ENCODE measurements around the gene MCF2L2.

GRCh38 chr3:183213415-183214276 lies 214.8 kb downstream of the MCF2L2 start:
- TF ChIP-seq POLR2A (IDR thresholded peaks at IDR 0.05): no peak
- TF ChIP-seq, protein P1, sequence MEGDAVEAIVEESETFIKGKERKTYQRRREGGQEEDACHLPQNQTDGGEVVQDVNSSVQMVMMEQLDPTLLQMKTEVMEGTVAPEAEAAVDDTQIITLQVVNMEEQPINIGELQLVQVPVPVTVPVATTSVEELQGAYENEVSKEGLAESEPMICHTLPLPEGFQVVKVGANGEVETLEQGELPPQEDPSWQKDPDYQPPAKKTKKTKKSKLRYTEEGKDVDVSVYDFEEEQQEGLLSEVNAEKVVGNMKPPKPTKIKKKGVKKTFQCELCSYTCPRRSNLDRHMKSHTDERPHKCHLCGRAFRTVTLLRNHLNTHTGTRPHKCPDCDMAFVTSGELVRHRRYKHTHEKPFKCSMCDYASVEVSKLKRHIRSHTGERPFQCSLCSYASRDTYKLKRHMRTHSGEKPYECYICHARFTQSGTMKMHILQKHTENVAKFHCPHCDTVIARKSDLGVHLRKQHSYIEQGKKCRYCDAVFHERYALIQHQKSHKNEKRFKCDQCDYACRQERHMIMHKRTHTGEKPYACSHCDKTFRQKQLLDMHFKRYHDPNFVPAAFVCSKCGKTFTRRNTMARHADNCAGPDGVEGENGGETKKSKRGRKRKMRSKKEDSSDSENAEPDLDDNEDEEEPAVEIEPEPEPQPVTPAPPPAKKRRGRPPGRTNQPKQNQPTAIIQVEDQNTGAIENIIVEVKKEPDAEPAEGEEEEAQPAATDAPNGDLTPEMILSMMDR (IDR thresholded peaks at IDR 0.05): no peak
